IMR-90 (cell line): Measurements from ENCODE around the gene NUDCD2. TPM values are rescaled to one million over a fixed set of nuclear protein-coding genes. Genes with fewer than 3 reads are reported as not detected.

Source experiments
- ATAC-seq: fragments of 200-7000 bp; cut with Tn5 transposase; 2 replicates; pipeline ENCODE4 v1.9.1; 2020; ENCODE audit warnings: low read depth, mild to moderate bottlenecking, moderate library complexity
- BruUV-seq: library from RNA; stranded (reverse); fragments of 400-500 nt; replicated peaks from 2 replicates; lab custom pipeline; 2021; lab: Mats Ljungman, UMichigan
- CTCF ChIA-PET: fragments of 300-600 bp; formaldehyde crosslinking; extraction: SDS; loops from one replicate; lab custom pipeline; 2021; ENCODE audit warnings: antibody characterized with exemption; lab: Yijun Ruan, JAX
- POLR2A ChIA-PET: fragments of 300-600 bp; sonication (Branson Sonifier 250); formaldehyde crosslinking; loops from one replicate; lab custom pipeline; 2022; ENCODE audit warnings: antibody characterized with exemption; ENCODE audit not compliant: unreplicated experiment; lab: Charles Lee
- DNase-seq: peaks from one replicate; pipeline ENCODE4 v3.0.0; 2013
- H2AFZ ChIP-seq: replicated peaks from 2 replicates; pipeline ENCODE3; 2013; ENCODE audit warnings: low read length, mild to moderate bottlenecking; ENCODE audit not compliant: poor library complexity
- H2AK5ac ChIP-seq: 2 replicates; pipeline ENCODE4 v1.6.1; 2013; ENCODE audit warnings: low read depth, low read length, inconsistent platforms
- H2AK9ac ChIP-seq: replicated peaks from 2 replicates; pipeline ENCODE3; 2013; ENCODE audit warnings: mild to moderate bottlenecking, low read depth, low read length, moderate library complexity; ENCODE audit not compliant: poor library complexity
- H2BK120ac ChIP-seq: 2 replicates; pipeline ENCODE4 v1.6.1; 2013; ENCODE audit warnings: low read depth, low read length, inconsistent platforms
- H2BK15ac ChIP-seq: 3 replicates; pipeline ENCODE4 v1.6.1; 2013; ENCODE audit warnings: low read depth, low read length, inconsistent platforms
- H2BK20ac ChIP-seq: 2 replicates; pipeline ENCODE4 v1.6.1; 2013; ENCODE audit warnings: low read depth, mild to moderate bottlenecking, inconsistent platforms, low read length, moderate library complexity
- H2BK5ac ChIP-seq: 2 replicates; pipeline ENCODE4 v1.6.1; 2013; ENCODE audit warnings: mild to moderate bottlenecking, low read depth, low read length, inconsistent platforms; ENCODE audit not compliant: poor library complexity, severe bottlenecking
- H3K14ac ChIP-seq: replicated peaks from 2 replicates; pipeline ENCODE4 v1.6.1; 2013; ENCODE audit warnings: low read depth, low read length, inconsistent platforms
- H3K18ac ChIP-seq: 2 replicates; pipeline ENCODE4 v1.6.1; 2013; ENCODE audit warnings: low read depth, low read length, control low read depth
- H3K23ac ChIP-seq: 2 replicates; pipeline ENCODE4 v1.6.1; 2013; ENCODE audit warnings: low read depth, low read length, inconsistent platforms
- H3K27ac ChIP-seq: 2 replicates; pipeline ENCODE4 v1.5.1; 2013; ENCODE audit warnings: mild to moderate bottlenecking, control low read depth, low read length; ENCODE audit not compliant: insufficient read depth
- H3K27me3 ChIP-seq: 2 replicates; pipeline ENCODE4 v1.6.1; 2013; ENCODE audit warnings: low read length; ENCODE audit not compliant: control insufficient read depth, insufficient read depth
- H3K36me3 ChIP-seq: 2 replicates; pipeline ENCODE4 v1.6.1; 2013; ENCODE audit warnings: low read length, mixed read lengths; ENCODE audit not compliant: control insufficient read depth, insufficient read depth
- H3K4ac ChIP-seq: 2 replicates; pipeline ENCODE4 v1.6.1; 2013; ENCODE audit warnings: low read depth, low read length, inconsistent platforms
- H3K4me1 ChIP-seq: 2 replicates; pipeline ENCODE4 v1.6.1; 2013; ENCODE audit warnings: low read length, mixed read lengths; ENCODE audit not compliant: control insufficient read depth, insufficient read depth
- H3K4me2 ChIP-seq: 2 replicates; pipeline ENCODE4 v1.6.1; 2013; ENCODE audit warnings: low read depth, mild to moderate bottlenecking, control low read depth, low read length, moderate library complexity
- H3K4me3 ChIP-seq: 2 replicates; pipeline ENCODE4 v1.5.1; 2013; ENCODE audit warnings: low read depth, mild to moderate bottlenecking, control low read depth, low read length, moderate library complexity; ENCODE audit not compliant: insufficient read depth
- H3K56ac ChIP-seq: 2 replicates; pipeline ENCODE4 v1.6.1; 2013; ENCODE audit warnings: low read length, inconsistent platforms; ENCODE audit not compliant: insufficient read depth; ENCODE audit errors: extremely low read depth
- H3K79me1 ChIP-seq, 2 experiments: 2 replicates each; pipeline ENCODE4 v1.6.1; 2013; ENCODE audit warnings: low read length in 2 of 2, inconsistent platforms in 1 of 2, low read depth in 1 of 2
- H3K9ac ChIP-seq: 2 replicates; pipeline ENCODE4 v1.6.1; 2013; ENCODE audit warnings: low read depth, low read length, control low read depth
- H3K9me1 ChIP-seq: 2 replicates; pipeline ENCODE4 v1.6.1; 2013; ENCODE audit warnings: low read length, inconsistent platforms; ENCODE audit not compliant: insufficient read depth
- H3K9me3 ChIP-seq: 2 replicates; pipeline ENCODE4 v1.6.1; 2013; ENCODE audit warnings: low read length; ENCODE audit not compliant: control insufficient read depth, insufficient read depth
- H4K20me1 ChIP-seq: 2 replicates; pipeline ENCODE4 v1.6.1; 2013; ENCODE audit warnings: low read length, inconsistent platforms; ENCODE audit not compliant: insufficient read depth
- H4K5ac ChIP-seq: 2 replicates; pipeline ENCODE4 v1.6.1; 2013; ENCODE audit warnings: mild to moderate bottlenecking, low read depth, low read length, control low read depth
- H4K8ac ChIP-seq, 2 experiments: 2 replicates each; pipeline ENCODE4 v1.6.1; 2013; ENCODE audit warnings: low read depth in 2 of 2, low read length in 2 of 2, control low read depth in 1 of 2, inconsistent platforms in 1 of 2
- H4K91ac ChIP-seq: 2 replicates; pipeline ENCODE4 v1.6.1; 2013; ENCODE audit warnings: low read depth, low read length, inconsistent platforms; ENCODE audit not compliant: insufficient read depth
- BHLHE40 ChIP-seq: fragments of 150-350 bp; IDR thresholded peaks from 2 replicates; pipeline ENCODE4 v1.6.1; 2016; ENCODE audit warnings: mild to moderate bottlenecking, low read depth, low read length
- CHD1 ChIP-seq: IDR thresholded peaks from 2 replicates; pipeline ENCODE4 v1.6.1; 2012; ENCODE audit warnings: low read depth, low read length, improper control_type of control experiment
- FOS ChIP-seq: fragments of 150-350 bp; IDR thresholded peaks from 2 replicates; pipeline ENCODE4 v1.6.1; 2016; ENCODE audit warnings: low read depth, low read length
- MAFK ChIP-seq: IDR thresholded peaks from 2 replicates; pipeline ENCODE4 v1.6.1; 2012; ENCODE audit warnings: low read depth, low read length, improper control_type of control experiment
- MAZ ChIP-seq: IDR thresholded peaks from 2 replicates; pipeline ENCODE4 v1.6.1; 2012; ENCODE audit warnings: low read depth, mild to moderate bottlenecking, low read length, improper control_type of control experiment, moderate library complexity, borderline replicate concordance
- MXI1 ChIP-seq: IDR thresholded peaks from 2 replicates; pipeline ENCODE4 v1.6.1; 2012; ENCODE audit warnings: low read depth, mild to moderate bottlenecking, low read length, moderate library complexity, borderline replicate concordance
- NFE2L2 ChIP-seq: fragments of 150-350 bp; IDR thresholded peaks from 2 replicates; pipeline ENCODE4 v1.6.1; 2016; ENCODE audit warnings: low read depth, mild to moderate bottlenecking, low read length
- POLR2A ChIP-seq: IDR thresholded peaks from 2 replicates; pipeline ENCODE4 v1.6.1; 2012; ENCODE audit warnings: mild to moderate bottlenecking, low read depth, low read length
- RAD21 ChIP-seq: IDR thresholded peaks from 2 replicates; pipeline ENCODE4 v1.6.1; 2012; ENCODE audit warnings: low read length, improper control_type of control experiment
- RCOR1 ChIP-seq: IDR thresholded peaks from 2 replicates; pipeline ENCODE4 v1.6.1; 2012; ENCODE audit warnings: mild to moderate bottlenecking, low read length, improper control_type of control experiment; ENCODE audit not compliant: insufficient replicate concordance
- RFX5 ChIP-seq: IDR thresholded peaks from 2 replicates; pipeline ENCODE4 v1.8.0; 2012; ENCODE audit warnings: low read depth, mild to moderate bottlenecking, low read length, moderate library complexity
- SMC3 ChIP-seq: fragments of 150-350 bp; IDR thresholded peaks from 2 replicates; pipeline ENCODE4 v1.6.1; 2016; ENCODE audit warnings: low read depth, mild to moderate bottlenecking, antibody characterized with exemption, low read length, moderate library complexity
- USF2 ChIP-seq: fragments of 150-350 bp; IDR thresholded peaks from 2 replicates; pipeline ENCODE4 v1.6.1; 2017; ENCODE audit warnings: mild to moderate bottlenecking, antibody characterized with exemption, low read length, low read depth
- WGBS, 2 experiments: methylation state at CpG; one replicate each; pipeline versions ENCODE4 v1.1.5 to v1.1.7; 2013; ENCODE audit warnings: missing lambda C conversion rate in 2 of 2; ENCODE audit not compliant: insufficient read length in 1 of 2; ENCODE audit errors: extremely low coverage in 2 of 2; 5-methylcytosine and 5-hydroxymethylcytosine counted together
- dilution Hi-C: fragments of 300-500 bp; cut with HindIII; formaldehyde crosslinking; loops from one replicate; pipeline ENCODE4 v1.14.3; 2018; ENCODE audit warnings: low sequenced_read_pairs; ENCODE audit not compliant: unreplicated experiment
- in situ Hi-C: fragments of 300-500 bp; cut with MboI; formaldehyde crosslinking; loops from 3 replicates; pipeline ENCODE4 v1.14.3; 2019; ENCODE audit warnings: low sequenced_read_pairs, inconsistent platforms, mixed read lengths
- intact Hi-C: fragments of 100-400 bp; cut with micrococcal nuclease; formaldehyde crosslinking; loops from 2 replicates; pipeline ENCODE4 v1.10.0; 2022
- polyA plus RNA-seq, 3 experiments: library from polyadenylated mRNA; depleted of rRNA; stranded (reverse); fragments of >200 nt; gene quantifications; 2 replicates each; pipeline ENCODE4 v1.2.3, GENCODE V29; 2012; ENCODE audit warnings: low replicate concordance in 1 of 3
- total RNA-seq: library from RNA; depleted of rRNA; stranded (reverse); fragments of >200 nt; gene quantifications from 2 replicates; pipeline ENCODE4 v1.2.3, GENCODE V29; 2012
- TF ChIP-seq, protein P1 (sequence below): fragments of 150-350 bp; IDR thresholded peaks from 2 replicates; pipeline ENCODE4 v1.6.1; 2016; ENCODE audit warnings: low read depth, mild to moderate bottlenecking, low read length, moderate library complexity, borderline replicate concordance

NUDCD2 gene
- total and polyA plus RNA-seq, 2 of the 4 experiments (the other 2 are of a cell fraction): 3.0 to 3.5 TPM

DNA sequence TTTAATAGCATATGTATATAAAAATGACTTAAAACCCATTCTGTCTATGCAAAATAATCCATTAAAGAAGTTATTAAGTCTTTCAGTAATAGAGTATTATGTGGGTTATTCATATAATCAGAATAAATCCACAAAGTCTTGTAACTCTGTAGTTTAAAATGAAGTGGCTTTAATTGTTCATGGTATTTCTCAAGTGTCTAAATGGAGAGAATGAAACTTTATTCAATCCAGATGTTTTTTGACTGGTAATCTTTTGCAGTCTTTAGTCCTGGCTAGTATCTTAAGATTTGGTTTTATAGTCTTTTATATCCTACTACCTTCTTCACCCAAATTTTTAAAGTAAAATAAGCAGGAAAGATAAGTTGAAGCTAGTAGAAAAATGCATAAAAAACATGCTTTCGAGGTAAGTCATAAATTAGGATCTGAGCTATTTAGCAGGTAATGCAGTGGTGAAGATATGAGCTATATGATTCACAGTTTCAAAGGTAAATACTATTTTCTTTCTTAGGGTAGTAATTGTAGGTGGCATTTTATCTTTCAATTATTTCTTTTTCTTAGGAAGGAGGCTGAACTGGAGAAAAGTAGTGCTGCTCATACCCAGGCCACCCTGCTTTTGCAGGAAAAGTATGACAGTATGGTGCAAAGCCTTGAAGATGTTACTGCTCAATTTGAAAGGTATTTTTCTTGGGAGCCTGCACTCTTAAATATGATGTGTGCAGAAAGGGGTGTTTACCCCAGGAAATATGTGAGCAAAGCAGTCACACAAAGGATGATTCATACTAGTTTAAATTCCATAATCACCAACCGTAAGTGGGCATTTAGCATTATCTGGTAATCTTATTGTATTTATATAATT lies 18.5 kb upstream of the NUDCD2 start (continued):
- TF ChIP-seq MAFK (no peak), RAD21 (no peak)

GRCh38 chr5:163475411-163475810 lies 15.5 kb upstream of the NUDCD2 start:
- Histone ChIP-seq H2BK120ac (no peak overlapping the region), H3K9ac (no peak overlapping the region), H2AK5ac (no peak overlapping the region), H4K20me1 (no peaks in the 10 kb centered on the region), H2AK9ac (no peak overlapping the region), H4K5ac (no peak overlapping the region), H3K4me2 (no peak overlapping the region), H3K56ac (no peak overlapping the region), H3K27me3 (no peaks in the 10 kb centered on the region), H3K18ac (no peak overlapping the region), H3K4me1 (peaks cover 3% of the 10 kb centered on the region; the same call in 1 of the 2 replicates), H3K9me3 (no peaks in the 10 kb centered on the region), H3K9me1 (0 out of 2 replicates have a peak, but pooled peaks cover 3% of the 10 kb centered on the region), H3K4ac (no peak overlapping the region), H4K91ac (no peak overlapping the region), H3K79me1 (peaks cover 0 to 3% of the 10 kb centered on the region in 2 experiments; a peak in 1 of 4 replicates), H4K8ac (no peak overlapping the region), H2BK5ac (no peak overlapping the region), H2BK15ac (no peak overlapping the region), H2AFZ (no peak overlapping the region), H3K4me3 (no peak overlapping the region), H2BK20ac (no peak overlapping the region), H3K27ac (no peak overlapping the region), H3K23ac (no peak overlapping the region), H3K14ac (no peak overlapping the region), H3K36me3 (peaks cover 3% of the 10 kb centered on the region; the same call in 1 of the 2 replicates)
- no CpG with 5 or more reads among the region's 2 CpGs for WGBS, 2 experiments
- ATAC-seq (no peak), DNase-seq (no peak)
- intact Hi-C loops (no loop called here), dilution Hi-C loops (no loop called here), in situ Hi-C loops (no loop called here)
- ChIA-PET POLR2A (no interaction called here), CTCF (no interaction called here)
- BruUV-seq: no TSS peak
- TF ChIP-seq USF2 (no peak), MXI1 (no peak), MAZ (no peak), POLR2A (no peak), FOS (no peak), RFX5 (no peak), RCOR1 (no peak), MAFK (no peak), CHD1 (no peak), RAD21 (no peak), BHLHE40 (no peak), SMC3 (no peak), NFE2L2 (no peak)
- TF ChIP-seq, protein P1, sequence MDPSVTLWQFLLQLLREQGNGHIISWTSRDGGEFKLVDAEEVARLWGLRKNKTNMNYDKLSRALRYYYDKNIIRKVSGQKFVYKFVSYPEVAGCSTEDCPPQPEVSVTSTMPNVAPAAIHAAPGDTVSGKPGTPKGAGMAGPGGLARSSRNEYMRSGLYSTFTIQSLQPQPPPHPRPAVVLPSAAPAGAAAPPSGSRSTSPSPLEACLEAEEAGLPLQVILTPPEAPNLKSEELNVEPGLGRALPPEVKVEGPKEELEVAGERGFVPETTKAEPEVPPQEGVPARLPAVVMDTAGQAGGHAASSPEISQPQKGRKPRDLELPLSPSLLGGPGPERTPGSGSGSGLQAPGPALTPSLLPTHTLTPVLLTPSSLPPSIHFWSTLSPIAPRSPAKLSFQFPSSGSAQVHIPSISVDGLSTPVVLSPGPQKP: no peak
